Liver (tissue), 3 donors: ENCODE data around the gene USP2.

Experiments
- EGR1 ChIP-seq, 2 donors: IDR thresholded peaks; 2 replicates each; pipeline ENCODE4 v1.6.1; 2016 to 2018; ENCODE audit warnings: antibody characterized with exemption in 2 of 2, low read depth in 2 of 2
- FOXA1 ChIP-seq: IDR thresholded peaks from 2 replicates; pipeline ENCODE4 v1.6.1; 2016; ENCODE audit warnings: antibody characterized with exemption
- FOXA2 ChIP-seq: IDR thresholded peaks from 2 replicates; pipeline ENCODE4 v1.6.1; 2016; ENCODE audit warnings: antibody characterized with exemption
- GABPA ChIP-seq, 2 donors: IDR thresholded peaks in 1 of 2; conservative IDR thresholded peaks in 1 of 2; 2 replicates each; pipeline ENCODE4 v1.6.1; 2016; ENCODE audit warnings: antibody characterized with exemption in 2 of 2, mild to moderate bottlenecking in 1 of 2, moderate library complexity in 1 of 2
- HNF4A ChIP-seq, 2 donors: conservative IDR thresholded peaks; 2 replicates each; pipeline ENCODE4 v1.6.1; 2016; ENCODE audit warnings: antibody characterized with exemption in 2 of 2, mild to moderate bottlenecking in 2 of 2
- JUND ChIP-seq, 2 donors: IDR thresholded peaks; 2 replicates each; pipeline ENCODE4 v1.6.1; 2016; ENCODE audit warnings: antibody characterized with exemption in 2 of 2
- MAX ChIP-seq: IDR thresholded peaks from 2 replicates; pipeline ENCODE4 v1.6.1; 2016; ENCODE audit warnings: antibody characterized with exemption
- RAD21 ChIP-seq, 2 donors: IDR thresholded peaks; 2 replicates each; pipeline ENCODE4 v1.6.1; 2016; ENCODE audit warnings: antibody characterized with exemption in 2 of 2, mild to moderate bottlenecking in 2 of 2
- REST ChIP-seq: IDR thresholded peaks from 2 replicates; pipeline ENCODE4 v1.6.1; 2016; ENCODE audit warnings: antibody characterized with exemption, mild to moderate bottlenecking
- SP1 ChIP-seq: IDR thresholded peaks from 2 replicates; pipeline ENCODE4 v1.6.1; 2018; ENCODE audit warnings: antibody characterized with exemption, mild to moderate bottlenecking
- ZBTB33 ChIP-seq: IDR thresholded peaks from 2 replicates; pipeline ENCODE4 v1.6.1; 2016; ENCODE audit warnings: antibody characterized with exemption
- TF ChIP-seq, protein P1 (sequence below): fragments of 150-350 bp; IDR thresholded peaks from 2 replicates; pipeline ENCODE4 v1.5.1; 2017; ENCODE audit warnings: improper control_type of control experiment, low read depth, low read length; ENCODE audit not compliant: missing input control
- donor health status: healthy.
- donor health status: healthy.

DNA sequence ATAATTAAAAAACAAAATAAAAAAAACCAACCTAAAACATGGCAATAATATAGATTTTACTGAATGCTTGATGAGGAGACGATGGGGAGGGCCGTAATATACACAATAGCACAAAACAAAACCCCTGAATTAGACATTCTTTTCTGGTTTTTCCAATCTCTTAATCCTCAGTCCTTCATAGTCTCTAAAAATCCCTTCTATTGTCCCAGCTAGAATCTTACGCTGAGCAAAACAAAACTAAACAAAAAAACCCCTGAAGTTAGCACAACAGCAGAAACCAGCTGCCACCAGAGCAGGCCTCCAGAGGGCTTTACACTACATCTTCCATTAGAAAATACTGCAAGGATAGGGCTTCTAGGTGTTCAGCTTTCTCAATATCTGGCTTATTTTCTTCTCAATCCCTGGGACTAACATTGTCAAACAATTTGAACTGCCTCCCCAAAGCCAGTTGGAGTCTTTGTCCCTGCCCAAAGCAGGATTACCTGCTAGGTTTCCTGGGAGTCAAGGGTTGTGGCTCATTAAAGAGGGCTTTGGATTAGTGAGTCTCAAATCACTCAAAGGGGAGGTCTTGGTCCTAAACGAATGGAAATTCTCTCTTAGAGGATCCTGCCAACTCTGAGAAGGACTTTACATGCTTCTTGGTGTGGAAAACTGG lies 49.3 kb downstream of the USP2 start:
- TF ChIP-seq, protein P1, sequence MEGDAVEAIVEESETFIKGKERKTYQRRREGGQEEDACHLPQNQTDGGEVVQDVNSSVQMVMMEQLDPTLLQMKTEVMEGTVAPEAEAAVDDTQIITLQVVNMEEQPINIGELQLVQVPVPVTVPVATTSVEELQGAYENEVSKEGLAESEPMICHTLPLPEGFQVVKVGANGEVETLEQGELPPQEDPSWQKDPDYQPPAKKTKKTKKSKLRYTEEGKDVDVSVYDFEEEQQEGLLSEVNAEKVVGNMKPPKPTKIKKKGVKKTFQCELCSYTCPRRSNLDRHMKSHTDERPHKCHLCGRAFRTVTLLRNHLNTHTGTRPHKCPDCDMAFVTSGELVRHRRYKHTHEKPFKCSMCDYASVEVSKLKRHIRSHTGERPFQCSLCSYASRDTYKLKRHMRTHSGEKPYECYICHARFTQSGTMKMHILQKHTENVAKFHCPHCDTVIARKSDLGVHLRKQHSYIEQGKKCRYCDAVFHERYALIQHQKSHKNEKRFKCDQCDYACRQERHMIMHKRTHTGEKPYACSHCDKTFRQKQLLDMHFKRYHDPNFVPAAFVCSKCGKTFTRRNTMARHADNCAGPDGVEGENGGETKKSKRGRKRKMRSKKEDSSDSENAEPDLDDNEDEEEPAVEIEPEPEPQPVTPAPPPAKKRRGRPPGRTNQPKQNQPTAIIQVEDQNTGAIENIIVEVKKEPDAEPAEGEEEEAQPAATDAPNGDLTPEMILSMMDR, result no peak
- TF ChIP-seq ZBTB33, result no peak
- no peak for TF ChIP-seq REST
- no peak for TF ChIP-seq FOXA2
- no peak for TF ChIP-seq RAD21 (IDR thresholded peaks at IDR 0.05)
- TF ChIP-seq SP1, result no peak
- no peak for TF ChIP-seq FOXA1
- no peak for TF ChIP-seq JUND (IDR thresholded peaks at IDR 0.05)
- TF ChIP-seq GABPA (IDR thresholded peaks at IDR 0.05 in 1 of 2, conservative IDR thresholded peaks at IDR 0.05 in 1 of 2), result no peak
- no peak for TF ChIP-seq EGR1 (IDR thresholded peaks at IDR 0.05; ENCODE audit: low read depth in 2 of 2)
- TF ChIP-seq HNF4A (conservative IDR thresholded peaks at IDR 0.05), result no peak
- no peak for TF ChIP-seq MAX
